ENCODE data around the gene RAB1A. TPM values are rescaled to one million over a fixed set of nuclear protein-coding genes. Genes with fewer than 3 reads are reported as not detected.
"Not testable (repeated sequence)": the region's sequence is repeated elsewhere in the genome, so short reads cannot be mapped to it uniquely, and the experiment has no call there.

The RAB1A gene
- total RNA-seq, 1 experiment from 2014 or later: 76.9 TPM

DNA sequence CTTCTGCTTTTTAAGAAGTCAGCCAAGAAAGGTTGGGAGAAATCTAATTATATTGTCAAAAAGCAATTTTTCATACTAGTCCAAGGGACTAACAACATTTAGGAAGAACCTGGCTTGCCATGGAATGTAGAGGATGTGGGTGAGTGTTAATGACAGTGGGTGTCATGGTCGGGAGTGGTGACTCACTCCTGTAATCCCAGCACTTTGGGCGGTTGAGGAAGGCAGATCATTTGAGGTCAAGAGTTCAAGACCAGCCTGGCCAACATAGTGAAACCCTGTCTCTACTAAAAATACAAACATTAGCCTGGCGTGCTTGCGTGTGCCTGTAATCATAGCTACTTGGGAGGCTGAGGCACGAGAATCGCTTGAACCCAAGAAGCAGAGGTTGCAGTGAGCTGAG lies 27.9 kb upstream of the RAB1A start:
- H3K27me3 ChIP-seq (ENCODE audit: control insufficient read depth, insufficient read depth, low read length); DNase-seq; H3K36me3 ChIP-seq (replicated peaks; ENCODE audit: control insufficient read depth, insufficient read depth, low read length); H3K4me3 ChIP-seq (ENCODE audit: insufficient read depth, low read depth, low read length): not testable (repeated sequence)

DNA sequence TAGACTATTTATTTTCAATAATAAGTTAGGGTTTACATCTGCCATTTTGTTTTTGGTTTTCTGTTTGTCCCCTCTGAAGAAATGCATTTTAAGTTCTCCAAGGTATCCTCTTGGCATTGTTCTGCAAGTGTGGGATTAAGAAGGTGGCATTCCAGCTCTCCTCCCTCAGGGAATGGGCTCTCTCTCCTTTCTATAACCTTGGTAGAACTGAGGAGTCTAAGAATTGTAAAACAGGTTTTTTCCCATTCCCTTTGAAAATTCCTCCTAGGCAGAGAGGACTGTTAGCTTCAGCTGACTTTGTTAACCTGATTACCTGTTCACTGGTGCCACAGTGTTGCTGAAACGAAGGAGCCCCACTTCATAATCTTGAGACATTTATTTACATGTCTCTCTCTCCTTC lies 26.1 kb upstream of the RAB1A start:
- no peak for DNase-seq
- Histone ChIP-seq H3K4me3 (ENCODE audit: insufficient read depth, low read depth, low read length) (no peak overlapping the region), H3K36me3 (replicated peaks; ENCODE audit: control insufficient read depth, insufficient read depth, low read length) (no peaks in the 10 kb centered on the region), H3K27me3 (ENCODE audit: control insufficient read depth, insufficient read depth, low read length) (no peaks in the 10 kb centered on the region)

DNA sequence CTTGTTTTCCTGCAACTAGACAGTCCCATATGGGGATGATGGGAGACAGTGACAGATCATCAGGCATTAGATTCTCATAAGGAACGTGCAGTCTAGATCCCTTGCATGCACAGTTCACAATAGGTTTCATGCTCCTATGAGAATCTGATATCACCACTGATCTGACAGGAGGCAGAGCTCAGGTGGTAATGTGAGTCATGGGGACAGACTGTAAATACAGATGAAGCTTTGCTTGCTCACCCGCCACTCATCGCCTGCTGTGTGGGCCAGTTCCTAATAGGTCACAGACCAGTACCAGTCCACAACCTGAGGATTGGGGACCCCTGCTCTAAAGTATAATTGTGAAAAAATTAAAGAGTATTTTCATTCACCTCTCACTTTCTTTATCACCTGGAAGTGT lies 23.6 kb upstream of the RAB1A start:
- DNase-seq: no peak
- H3K4me3 ChIP-seq (ENCODE audit: insufficient read depth, low read depth, low read length): no peak overlapping the region
- no peaks in the 10 kb centered on the region for H3K36me3 ChIP-seq (replicated peaks; ENCODE audit: control insufficient read depth, insufficient read depth, low read length)
- no peaks in the 10 kb centered on the region for H3K27me3 ChIP-seq (ENCODE audit: control insufficient read depth, insufficient read depth, low read length)

DNA sequence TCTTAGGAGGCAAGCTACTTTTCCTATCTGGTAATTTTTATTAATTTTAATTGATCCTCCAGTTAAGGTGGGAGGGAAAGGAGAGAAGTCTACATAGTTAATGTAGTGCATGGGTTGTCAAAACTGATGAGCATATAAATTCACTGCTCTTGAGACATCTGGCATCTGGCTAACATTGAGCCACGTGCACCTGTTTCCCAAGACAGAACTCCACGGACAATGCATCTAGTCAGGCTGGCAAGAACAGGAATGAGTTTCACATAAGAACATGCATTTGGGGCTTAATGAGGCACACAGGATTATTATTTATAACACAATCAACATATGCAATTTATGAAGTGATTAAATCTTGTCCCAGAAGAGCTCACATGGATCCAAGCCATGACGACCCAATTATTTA lies 16.2 kb upstream of the RAB1A start:
- Histone ChIP-seq H3K27me3 (ENCODE audit: control insufficient read depth, insufficient read depth, low read length) (no peaks in the 10 kb centered on the region), H3K4me3 (ENCODE audit: insufficient read depth, low read depth, low read length) (no peak overlapping the region), H3K36me3 (replicated peaks; ENCODE audit: control insufficient read depth, insufficient read depth, low read length) (no peaks in the 10 kb centered on the region)
- no peak for DNase-seq

DNA sequence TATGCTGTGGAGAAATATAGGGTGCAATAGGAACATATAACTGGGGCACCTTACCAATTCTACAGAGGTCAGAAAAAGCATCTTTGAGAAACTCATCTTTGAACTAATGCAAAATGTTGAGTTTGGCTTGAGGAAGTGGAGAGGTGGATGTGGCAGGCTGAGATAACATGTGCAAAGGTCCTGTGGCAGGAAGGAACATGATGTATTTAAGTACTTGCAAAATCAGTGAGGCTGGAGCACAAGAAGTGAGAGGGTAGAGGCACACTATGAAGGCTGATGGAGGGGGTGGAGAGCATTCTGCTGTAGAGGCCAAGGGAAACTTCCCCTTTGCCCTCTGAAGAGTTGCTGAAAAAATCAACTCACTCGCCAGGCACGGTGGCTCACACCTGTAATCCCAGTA lies 14.7 kb upstream of the RAB1A start:
- Histone ChIP-seq H3K36me3 (replicated peaks; ENCODE audit: control insufficient read depth, insufficient read depth, low read length) (no peaks in the 10 kb centered on the region), H3K4me3 (ENCODE audit: insufficient read depth, low read depth, low read length) (no peak overlapping the region), H3K27me3 (ENCODE audit: control insufficient read depth, insufficient read depth, low read length) (no peaks in the 10 kb centered on the region)
- DNase-seq: no peak

DNA sequence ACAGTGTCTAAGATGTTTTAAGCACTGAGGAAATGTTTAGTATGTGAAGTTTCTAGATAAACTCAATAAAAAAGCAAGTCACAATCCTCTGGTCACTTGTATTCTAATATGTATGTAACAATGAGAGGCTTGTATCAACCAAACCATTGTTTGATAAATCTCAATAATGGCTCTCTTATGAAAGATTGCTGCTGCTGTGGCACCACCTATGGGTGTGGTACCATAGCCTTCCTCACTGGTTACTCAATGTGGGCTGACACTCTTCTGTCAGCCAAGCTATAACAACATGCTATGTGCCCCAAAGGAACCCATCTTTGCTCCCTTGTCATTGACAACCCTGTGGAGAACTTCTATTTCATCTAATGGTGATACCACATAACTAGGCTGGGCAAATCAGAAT lies 12.6 kb upstream of the RAB1A start:
- Histone ChIP-seq H3K27me3 (ENCODE audit: control insufficient read depth, insufficient read depth, low read length) (no peaks in the 10 kb centered on the region), H3K36me3 (replicated peaks; ENCODE audit: control insufficient read depth, insufficient read depth, low read length) (no peaks in the 10 kb centered on the region), H3K4me3 (ENCODE audit: insufficient read depth, low read depth, low read length) (no peak overlapping the region)
- no peak for DNase-seq

DNA sequence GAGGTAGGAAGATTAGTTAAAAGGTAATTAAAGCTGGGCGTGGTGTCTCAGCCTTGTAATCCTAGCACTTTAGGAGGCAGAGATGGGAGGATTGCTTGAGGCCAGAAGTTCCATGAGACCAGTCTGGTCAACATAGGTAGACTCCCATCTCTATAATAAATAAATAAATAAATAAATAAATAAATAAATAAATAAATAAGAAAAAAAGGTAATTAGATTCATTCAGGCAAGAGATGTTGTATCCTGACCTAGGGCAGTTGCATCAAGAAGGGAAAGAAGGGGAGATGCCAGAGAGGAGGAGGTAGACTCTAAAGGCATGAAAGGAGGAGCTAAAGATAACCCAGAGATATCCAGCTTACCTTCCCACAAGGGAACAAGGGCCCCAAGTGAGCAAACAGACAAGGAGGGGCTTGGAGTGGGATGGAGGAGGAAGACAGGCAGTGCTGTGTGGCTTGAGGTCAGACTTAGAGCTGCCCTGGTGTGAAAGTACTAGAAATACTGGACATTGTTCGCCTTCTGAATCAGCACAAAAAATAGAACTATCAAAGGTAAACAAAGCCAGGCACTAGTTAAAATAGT lies 7.4 kb upstream of the RAB1A start:
- Histone ChIP-seq H3K36me3 (replicated peaks; ENCODE audit: control insufficient read depth, insufficient read depth, low read length) (no peaks in the 10 kb centered on the region), H3K27me3 (ENCODE audit: control insufficient read depth, insufficient read depth, low read length) (no peaks in the 10 kb centered on the region), H3K4me3 (ENCODE audit: insufficient read depth, low read depth, low read length) (no peak overlapping the region)
- no peak for DNase-seq

DNA sequence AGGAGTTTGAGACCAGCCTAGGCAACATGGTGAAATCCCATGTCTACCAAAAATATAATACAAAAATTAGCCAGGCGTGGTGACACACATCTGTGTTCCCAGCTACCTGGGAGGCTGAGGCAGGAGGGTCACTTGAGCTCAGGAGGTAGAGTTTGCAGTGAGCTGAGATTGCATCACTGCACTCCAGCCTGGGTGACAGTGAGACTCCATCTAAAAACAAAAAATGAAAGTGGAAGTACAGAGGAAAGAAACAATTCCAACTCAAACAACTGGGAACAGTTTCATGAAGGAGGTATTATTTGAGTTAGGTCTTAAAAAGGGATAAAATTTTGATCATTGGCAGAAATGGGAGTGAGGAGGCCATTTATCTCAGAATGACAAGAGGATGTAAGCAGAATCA lies 6.3 kb upstream of the RAB1A start:
- Histone ChIP-seq H3K4me3 (ENCODE audit: insufficient read depth, low read depth, low read length) (no peak overlapping the region), H3K27me3 (ENCODE audit: control insufficient read depth, insufficient read depth, low read length) (no peaks in the 10 kb centered on the region), H3K36me3 (replicated peaks; ENCODE audit: control insufficient read depth, insufficient read depth, low read length) (no peaks in the 10 kb centered on the region)
- DNase-seq: no peak

DNA sequence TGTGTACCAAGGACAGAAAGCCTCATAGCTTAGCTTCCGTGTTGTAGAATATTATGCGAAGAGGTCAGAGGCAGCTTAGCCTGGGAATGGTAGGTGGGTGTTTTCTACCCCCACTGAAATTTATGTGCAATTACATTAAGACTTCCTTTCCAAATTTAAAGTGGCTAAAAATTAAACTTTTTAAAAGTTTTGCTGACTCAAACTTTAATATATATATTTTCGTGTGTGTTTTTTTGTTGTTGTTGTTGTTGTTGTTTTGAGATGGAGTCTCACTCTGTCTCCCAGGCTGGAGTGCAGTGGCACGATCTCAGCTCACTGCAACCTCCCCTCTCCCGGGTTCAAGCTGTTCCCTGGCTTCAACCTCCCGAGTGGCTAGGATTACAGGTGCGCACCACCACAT lies 4.3 kb upstream of the RAB1A start:
- Histone ChIP-seq H3K4me3 (ENCODE audit: insufficient read depth, low read depth, low read length) (no peak overlapping the region), H3K27me3 (ENCODE audit: control insufficient read depth, insufficient read depth, low read length) (no peaks in the 10 kb centered on the region), H3K36me3 (replicated peaks; ENCODE audit: control insufficient read depth, insufficient read depth, low read length) (no peaks in the 10 kb centered on the region)
- DNase-seq: no peak

DNA sequence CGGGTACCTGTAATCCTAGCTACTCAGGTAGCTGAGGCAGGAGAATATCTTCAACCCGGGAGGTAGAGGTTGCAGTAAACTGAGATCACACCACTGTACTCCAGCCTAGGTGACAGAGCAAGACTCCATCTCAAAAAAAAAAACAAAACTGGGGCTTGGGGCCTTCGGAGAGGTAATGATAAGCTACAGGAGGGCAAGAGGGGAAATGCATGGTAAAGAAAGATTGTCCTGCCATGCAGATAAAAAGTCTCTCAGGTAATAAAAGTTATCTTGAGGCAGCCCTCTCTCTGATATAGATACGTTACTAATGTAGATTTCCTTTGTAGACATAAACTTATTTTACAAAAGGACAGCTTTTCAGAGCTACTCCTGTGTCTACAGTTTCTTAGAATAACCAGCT lies 3.7 kb upstream of the RAB1A start:
- Histone ChIP-seq H3K27me3 (ENCODE audit: control insufficient read depth, insufficient read depth, low read length) (no peaks in the 10 kb centered on the region), H3K36me3 (replicated peaks; ENCODE audit: control insufficient read depth, insufficient read depth, low read length) (no peaks in the 10 kb centered on the region), H3K4me3 (ENCODE audit: insufficient read depth, low read depth, low read length) (no peak overlapping the region)
- DNase-seq: no peak

DNA sequence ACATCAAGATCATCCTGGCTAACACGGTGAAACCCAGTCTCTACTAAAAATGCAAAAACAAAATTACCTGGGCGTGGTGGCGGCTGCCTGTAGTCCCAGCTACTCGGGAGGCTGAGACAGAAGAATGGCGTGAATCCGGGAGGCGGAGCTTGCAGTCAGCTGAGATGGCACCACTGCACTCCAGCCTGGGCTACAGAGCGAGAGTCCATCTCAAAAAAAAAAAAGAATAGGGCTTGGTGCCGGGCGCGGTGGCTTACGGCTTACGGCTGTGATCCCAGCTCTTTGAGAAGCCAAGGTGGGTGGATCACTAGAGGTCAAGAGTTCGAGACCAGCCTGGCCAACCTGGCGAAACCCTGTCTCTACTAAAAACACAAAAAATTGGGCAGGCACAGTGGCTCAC lies 3.0 kb upstream of the RAB1A start:
- DNase-seq: not testable (repeated sequence)

DNA sequence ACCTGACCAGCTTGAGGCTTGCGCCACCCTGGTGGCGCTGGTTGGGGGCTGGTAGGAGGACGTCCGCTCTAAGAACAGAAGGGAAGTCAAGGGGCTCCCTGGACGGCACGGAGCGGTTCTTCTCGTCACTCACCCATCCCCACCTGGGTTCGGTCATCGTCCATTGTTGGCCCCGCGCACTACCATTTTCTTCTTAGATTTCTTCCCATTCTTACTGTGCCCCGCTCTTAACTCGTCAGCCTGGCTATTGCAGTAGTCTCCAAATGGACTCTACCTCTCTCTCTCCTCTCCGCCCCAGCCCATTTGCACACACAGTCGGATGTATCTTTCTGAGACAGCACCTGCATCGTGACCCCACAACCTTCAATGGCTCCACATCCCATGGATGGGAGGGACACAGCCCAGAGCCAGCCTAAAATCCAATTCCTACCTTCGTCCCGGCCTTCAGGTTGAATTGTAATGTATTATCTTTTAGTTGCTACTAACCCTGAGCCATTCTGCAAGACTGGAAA lies 814 bp upstream of the RAB1A start:
- peak overlapping the region; percentile 79 for H3K4me3 ChIP-seq (ENCODE audit: insufficient read depth, low read depth, low read length)
- no peaks in the 10 kb centered on the region for H3K36me3 ChIP-seq (replicated peaks; ENCODE audit: control insufficient read depth, insufficient read depth, low read length)
- DNase-seq: no peak
- H3K27me3 ChIP-seq (ENCODE audit: control insufficient read depth, insufficient read depth, low read length): no peaks in the 10 kb centered on the region

More for the DNA sequence above, 3.0 kb upstream of the RAB1A start:
- not testable (repeated sequence) for H3K4me3 ChIP-seq (ENCODE audit: insufficient read depth, low read depth, low read length); H3K36me3 ChIP-seq (replicated peaks; ENCODE audit: control insufficient read depth, insufficient read depth, low read length); H3K27me3 ChIP-seq (ENCODE audit: control insufficient read depth, insufficient read depth, low read length)

DNA sequence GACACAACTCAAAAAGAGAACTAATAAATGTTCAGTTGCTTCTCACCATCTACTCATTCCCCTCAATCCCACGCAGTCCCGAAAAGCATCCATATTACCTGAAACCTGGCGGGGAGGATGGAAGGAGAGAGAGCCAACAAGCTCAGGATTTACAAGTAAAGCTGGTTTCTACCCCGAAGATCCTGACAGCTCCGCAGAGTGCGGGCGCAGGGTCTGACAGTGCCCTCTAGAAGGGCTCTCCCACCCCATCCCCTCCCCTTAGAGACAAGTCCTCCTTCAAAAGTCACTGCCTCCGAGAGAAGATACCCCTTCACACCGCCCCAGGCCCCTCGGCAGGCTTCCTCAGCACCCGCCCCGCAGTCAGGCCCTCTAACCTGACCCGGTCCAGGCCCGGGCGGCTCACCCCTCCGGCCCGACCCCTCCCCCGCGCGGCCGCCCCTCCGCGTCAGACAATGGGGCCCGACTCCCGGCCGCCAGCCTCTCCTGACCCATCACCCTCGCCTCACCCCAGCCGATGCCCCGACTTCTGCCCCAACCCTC lies 550 bp downstream of the RAB1A start:
- Histone ChIP-seq H3K27me3 (ENCODE audit: control insufficient read depth, insufficient read depth, low read length) (no peaks in the 10 kb centered on the region), H3K4me3 (ENCODE audit: insufficient read depth, low read depth, low read length) (peak overlapping the region; percentile 79), H3K36me3 (replicated peaks; ENCODE audit: control insufficient read depth, insufficient read depth, low read length) (no peaks in the 10 kb centered on the region)
- peak; percentile 80 for DNase-seq

DNA sequence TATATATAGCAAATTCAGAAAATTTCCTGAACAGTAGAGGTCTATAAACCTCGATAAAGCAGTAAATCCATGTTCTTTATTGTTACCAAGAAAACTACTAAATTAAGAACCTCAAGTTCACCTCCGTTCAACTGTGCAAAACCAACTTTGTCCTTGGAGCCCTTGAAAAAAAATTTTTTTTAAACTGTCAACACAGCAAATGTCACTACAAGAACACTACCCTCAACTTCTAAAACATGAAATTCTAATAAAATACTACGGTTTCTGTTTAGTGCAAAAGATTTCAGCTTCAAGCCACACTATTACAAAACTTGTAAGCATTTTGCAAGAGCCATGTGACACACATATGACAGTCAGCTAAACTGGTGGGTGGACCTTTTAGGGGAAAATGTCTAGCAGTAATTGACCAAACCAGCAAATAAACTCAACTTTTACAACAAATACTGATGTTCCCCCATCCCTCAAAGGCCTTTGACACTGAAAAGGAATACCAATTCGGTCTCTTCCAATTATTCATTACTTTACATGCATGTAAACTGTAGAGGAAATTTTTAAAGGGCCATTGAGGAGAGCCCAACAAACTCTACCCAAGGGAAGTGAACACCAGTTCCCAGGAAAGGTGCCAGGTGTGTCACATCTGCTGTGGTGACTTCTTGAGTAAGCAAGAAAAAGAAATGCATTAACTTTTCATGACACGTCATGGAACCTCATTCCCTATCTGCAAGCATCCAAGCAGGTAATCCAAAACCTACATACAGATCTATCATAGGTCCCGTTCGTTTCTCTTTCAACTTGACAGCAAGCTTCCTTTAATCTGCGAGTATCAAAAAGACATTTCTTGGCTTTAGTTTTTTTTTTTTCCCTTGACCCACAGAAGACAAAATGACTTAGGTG lies 1.4 kb downstream of the RAB1A start:
- H3K4me3 ChIP-seq (ENCODE audit: insufficient read depth, low read depth, low read length): peak overlapping the region; percentile 79
- no peaks in the 10 kb centered on the region for H3K27me3 ChIP-seq (ENCODE audit: control insufficient read depth, insufficient read depth, low read length)
- no peak for DNase-seq
- no peaks in the 10 kb centered on the region for H3K36me3 ChIP-seq (replicated peaks; ENCODE audit: control insufficient read depth, insufficient read depth, low read length)

DNA sequence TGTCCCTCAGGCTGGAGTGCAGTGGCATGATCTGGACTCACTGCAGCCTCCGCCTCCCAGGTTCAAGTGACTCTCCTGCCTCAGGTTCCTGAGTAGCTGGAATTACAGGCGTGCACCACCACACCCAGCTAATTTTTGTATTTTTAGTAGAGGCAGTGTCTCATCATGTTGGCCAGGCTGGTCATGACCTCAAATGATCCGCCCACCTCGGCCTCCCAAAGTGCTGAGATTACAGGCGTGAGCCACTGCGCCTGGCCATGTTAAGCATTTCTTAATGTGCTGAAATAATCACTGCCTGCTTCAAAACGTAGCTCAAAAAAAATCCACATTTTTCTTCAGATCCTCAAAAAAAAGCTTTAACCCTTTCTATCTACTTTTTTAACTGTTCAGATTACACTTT lies 4.4 kb downstream of the RAB1A start:
- not testable (repeated sequence) for DNase-seq; H3K36me3 ChIP-seq (replicated peaks; ENCODE audit: control insufficient read depth, insufficient read depth, low read length); H3K4me3 ChIP-seq (ENCODE audit: insufficient read depth, low read depth, low read length); H3K27me3 ChIP-seq (ENCODE audit: control insufficient read depth, insufficient read depth, low read length)
